HG02588 (cell line): ENCODE measurements around the gene HSD3B1.

Source experiments
- ATAC-seq: cut with Tn5 transposase; IDR thresholded peaks from one replicate; pipeline ENCODE4 v1.9.1; 2021; ENCODE audit warnings: mild to moderate bottlenecking, moderate library complexity; ENCODE audit not compliant: unreplicated experiment

HSD3B1 gene

DNA sequence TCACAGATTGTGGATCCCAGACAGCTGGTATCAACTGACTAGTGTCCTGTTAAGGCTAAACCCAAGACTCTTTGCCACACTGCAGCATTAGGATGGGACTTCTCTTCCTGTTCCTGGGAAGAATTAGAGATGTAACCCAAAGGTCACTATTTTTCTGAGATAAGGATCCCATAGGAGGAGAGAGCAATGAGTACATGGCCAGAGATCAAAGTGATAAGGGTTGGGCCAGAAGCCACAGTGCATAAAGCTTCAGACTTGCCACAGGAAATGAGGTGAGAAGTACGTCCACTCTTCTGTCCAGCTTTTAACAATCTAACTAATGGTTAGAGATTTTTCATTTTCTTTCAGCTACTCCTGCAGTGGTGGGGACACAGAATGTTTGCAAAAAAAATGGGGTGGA is at the start of gene HSD3B1:
Gene HSD3B1, plus strand, starts transcription at position 270 of the 400 bp plus-strand sequence. CDS start 267 bp downstream, outside the sequence.
- no peak for ATAC-seq

DNA sequence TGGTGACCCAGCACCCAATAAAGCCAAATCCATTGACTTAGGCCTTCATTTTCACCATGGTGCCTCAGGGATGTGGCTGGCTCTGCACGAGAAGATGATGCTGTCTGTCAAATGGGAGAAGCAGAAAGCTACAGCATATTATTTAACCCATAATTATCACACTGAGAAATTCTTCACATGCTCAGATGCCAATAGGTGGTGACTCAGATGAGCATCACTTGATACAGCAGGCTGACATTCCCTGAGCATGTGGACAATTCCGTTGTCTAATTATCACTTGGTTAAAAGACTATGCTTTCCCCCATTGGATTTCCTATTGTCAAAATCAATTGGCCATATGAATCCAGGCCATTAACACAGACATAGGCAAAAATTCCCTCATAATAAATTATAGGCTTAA is 44.0 kb upstream of the HSD3B1 start:
- no peak for ATAC-seq

DNA sequence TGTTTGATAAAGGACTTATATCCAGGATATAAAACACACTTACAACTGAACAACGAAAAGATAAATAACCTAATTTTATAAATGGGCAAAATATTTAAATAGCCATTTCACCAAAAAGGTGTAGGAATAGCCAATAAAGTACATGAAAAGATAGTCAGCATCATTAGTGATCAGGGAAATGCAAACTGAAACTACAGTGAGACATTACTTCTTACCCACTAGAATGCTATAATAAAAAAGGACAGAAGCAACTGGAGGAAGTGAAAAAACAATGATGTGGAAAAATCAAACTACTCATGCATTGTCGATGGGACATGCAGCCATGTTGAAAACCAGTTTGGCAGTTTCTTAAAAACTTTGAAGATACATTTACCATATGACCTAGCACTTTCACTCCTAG is 43.4 kb upstream of the HSD3B1 start:
- ATAC-seq = no peak

DNA sequence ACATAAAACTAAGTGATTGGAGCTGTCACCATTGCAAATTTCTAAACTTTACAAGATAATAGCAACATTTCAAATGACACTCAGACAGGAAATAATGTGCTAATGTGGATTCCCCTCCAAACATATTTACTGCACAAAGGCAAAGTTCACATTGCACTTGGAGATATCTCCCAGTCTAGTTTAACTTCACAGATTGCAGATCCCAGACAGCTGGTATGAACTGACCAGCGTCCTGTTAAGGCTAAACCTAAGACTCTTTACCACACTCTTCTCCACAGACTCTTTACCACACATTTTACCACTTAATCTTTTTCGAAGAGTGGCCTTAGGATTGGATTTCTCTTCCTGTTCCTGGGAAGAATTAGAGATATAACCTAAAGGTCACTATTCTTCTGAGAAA is 40.6 kb upstream of the HSD3B1 start:
- ATAC-seq = no peak

DNA sequence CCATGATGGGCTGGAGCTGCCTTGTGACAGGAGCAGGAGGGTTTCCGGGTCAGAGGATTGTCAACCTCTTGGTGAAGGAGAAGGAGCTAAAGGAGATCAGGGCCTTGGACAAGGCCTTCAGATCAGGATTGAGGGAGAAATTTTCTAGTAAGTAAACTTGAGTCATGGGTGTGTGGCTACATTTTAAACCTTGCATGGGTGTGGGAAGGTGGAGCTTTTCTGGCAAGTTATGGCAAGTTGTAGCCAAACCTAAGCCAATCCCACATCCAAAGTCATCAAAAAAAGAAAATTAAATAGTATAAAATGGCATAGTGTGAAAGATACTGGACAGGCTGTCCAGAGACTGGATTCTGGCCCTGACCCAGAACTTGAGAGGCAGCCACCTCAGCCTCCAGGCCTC is 39.8 kb upstream of the HSD3B1 start:
- ATAC-seq = no peak

DNA sequence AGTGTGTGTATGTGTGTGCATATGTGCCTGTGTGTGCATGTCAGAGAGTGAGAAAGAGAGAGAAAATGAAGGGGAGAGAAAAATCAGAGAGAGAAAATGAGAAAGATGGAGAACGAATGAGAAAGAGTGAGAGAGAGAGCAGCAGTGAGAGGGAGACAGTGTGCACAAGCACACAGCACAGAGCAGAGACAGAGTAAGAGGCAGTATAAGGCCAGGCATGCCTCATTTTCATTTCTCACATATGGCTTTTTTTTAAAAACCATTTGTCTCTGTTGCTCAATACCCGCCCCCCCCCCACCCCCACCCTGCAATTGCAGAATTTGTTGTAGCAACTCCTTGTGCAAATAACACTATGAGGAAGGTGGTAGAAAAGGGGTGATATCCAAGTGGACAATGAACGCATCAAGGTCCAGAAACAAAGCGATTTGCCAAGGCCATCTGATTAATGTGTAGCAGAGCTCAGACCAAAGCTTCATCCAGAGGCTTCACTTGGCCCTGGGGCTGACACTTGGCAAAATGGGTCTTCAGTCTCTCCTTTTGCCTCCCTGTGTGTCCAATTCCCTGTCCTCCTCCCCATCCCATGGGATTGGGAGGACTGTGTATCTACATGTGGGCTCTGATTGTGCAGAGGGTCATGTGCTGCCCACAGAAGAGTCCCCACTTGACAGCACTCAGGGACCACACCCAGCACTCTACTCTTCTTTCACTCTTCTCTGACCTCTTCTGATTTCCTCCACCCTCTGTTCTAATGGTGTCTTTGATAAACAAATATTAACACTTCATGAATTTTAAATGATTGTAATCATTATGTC is 38.9 kb upstream of the HSD3B1 start:
- ATAC-seq = no peak

DNA sequence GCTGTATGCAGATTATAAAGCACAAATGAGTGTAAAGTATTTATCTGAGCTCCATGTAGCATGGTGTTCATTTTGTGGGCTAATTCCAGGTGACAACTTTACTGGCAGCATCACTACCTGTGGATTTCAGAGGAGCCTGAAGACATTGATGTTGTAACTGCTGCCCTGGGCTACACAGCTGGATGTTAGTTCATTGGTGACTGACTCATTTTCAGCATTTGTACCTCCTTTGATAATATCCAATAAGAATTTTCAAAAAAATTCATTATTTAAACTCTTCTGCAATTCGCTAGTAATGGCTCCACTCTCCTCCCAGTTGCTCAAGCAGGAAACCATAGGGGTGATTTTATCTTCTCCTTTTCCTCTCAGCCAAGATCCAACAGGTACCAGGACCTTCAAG is 37.3 kb upstream of the HSD3B1 start:
- no peak for ATAC-seq

DNA sequence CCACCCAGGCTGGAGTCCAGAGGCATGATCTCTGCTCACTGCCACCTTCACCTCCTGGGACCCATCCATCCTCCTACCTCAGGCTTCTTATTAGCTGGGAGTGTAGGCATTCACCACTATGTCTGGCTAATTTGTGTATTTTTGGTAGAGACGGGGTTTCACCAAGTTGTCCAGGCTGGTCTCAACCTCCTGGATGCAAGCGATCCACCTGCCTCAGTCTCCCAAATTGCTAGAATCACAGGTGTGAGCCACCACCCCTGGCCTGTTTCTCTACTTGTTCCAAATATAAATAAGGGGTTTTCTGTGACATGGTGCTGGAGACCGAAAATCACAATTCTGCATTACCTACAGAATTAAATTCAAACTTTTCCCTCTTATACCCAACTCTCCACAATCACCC is 36.6 kb upstream of the HSD3B1 start:
- ATAC-seq = no peak

DNA sequence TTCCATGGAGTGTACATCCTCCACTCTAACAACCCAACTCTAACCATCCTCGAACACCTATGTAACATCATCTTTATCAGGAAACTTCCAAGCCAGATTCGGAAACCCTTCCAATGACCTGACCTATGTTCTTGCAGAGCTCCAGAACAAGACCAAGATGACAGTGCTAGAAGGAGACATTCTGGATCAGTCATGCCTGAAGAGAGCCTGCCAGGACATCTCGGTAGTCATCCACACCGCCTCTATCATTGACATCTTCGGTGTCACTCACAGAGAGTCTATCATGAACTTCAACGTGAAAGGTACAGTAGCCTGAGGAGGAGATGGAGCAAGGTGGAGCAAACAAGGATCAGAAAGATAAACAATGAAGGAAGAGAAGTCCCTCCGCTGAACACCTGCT is 36.1 kb upstream of the HSD3B1 start:
- no peak for ATAC-seq

DNA sequence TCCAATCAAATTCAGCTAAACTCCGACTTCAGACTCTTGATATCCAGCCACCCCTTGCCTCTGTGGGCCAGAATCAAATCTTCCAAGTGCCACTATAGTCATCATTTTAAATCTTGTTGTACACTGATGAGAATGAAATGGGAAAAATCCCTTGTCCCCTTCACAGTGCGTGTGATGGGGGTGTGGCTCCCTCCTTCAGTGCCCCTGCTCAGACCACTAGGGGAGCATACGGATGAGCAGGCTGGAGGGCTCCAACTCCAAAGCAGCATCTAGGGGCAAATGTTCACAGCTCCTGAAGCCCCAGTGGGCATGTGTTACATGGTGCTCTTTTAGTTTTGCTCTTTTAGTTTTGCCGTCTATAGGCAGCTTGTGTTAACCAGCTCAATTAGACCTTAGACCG is 35.4 kb upstream of the HSD3B1 start:
- no peak for ATAC-seq

DNA sequence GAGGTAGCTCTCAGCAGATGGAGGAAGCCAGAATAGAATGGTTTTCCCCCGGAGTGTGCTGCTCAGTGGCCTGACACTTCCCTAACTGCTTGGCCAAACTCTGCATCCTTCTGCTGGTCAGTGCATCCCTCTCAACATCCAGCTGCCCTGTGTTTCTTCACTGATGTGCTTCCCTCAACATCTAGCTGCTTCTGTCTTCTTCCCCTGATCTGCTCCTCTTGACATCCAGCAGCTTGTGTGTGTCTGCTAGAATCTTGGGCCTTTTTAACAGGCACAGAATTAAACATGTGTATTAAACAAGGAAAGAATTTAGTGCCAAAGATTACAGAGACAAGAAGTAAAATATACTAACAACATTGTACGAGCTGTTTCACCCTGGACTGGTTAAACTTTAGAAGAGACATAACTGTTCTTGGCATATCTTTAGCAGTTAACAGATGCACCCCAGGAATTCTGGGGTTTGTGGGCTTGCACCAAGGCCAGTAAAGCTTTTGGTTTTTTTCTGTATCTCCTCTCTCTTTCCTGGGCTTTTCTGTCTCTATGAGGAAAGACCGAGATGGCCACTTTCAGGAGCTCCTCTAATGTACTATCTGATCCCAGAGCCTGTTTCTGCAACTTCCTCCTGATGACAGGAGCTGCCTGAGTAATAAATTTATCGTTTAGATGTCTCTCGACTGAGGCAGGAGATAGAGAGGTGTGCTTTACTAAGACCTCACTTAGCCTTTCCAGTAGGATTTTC is 34.8 kb upstream of the HSD3B1 start:
- ATAC-seq = no peak

DNA sequence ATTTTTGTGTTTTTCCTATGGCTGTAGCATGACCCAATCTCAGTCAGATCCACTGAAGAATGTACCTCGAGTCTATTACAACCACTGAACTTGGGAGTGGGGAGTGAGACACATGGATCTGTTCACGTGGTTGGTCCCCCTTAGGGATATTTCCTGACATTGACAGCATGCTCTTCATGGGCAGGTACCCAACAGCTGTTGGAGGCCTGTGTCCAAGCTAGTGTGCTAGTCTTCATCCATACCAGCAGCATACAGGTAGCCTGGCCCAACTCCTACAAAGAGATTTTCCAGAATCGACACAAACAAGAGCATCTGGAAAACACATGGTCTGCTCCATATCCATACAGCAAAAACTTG is 34.2 kb upstream of the HSD3B1 start:
- no peak for ATAC-seq

DNA sequence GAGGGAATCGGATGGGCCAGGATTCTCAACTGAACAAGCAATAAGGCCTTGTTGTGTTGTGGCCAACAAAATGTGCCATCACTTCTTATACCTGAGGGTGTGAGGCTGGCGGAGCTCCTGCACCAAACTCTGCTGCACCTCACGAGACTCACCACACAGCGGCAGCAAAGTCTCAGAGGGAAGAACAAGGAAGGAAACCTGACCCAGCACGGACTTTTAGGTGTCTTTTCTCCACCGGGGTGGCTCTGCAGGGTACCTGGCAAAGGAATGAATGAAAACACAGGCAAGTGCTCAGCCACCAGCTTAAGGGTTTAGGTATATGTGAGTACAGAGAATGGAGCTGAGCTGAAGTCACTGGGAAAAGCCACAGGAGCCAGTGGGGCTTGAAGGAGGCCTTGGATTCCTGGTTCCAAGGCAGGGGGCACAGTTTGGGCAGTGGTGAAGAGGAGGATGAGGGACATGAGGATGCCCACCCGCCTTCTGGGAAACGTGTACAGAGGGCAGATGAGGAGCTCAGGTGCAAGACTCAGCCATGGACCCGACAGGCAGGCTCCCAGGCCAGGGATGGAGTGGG is 31.1 kb upstream of the HSD3B1 start:
- ATAC-seq = no peak

DNA sequence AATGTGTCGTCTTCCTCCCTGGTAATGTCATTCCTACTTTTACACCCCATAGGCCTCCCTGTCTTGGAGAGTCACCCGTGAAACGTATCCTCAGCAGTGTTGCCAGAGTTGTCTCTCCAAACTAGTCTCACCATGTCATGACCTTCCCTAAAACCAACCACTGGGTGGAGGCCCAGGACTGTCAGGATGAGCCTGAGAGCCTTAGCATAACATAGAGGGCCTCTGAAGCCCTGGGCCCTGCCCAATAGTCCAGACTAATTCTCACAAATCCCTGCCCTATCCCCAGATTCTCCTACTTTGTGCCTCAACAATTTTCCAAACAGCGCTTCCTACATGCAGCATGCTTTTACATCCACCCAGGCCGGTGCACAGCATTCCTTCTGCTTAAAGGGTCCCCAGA is 29.3 kb upstream of the HSD3B1 start:
- ATAC-seq = no peak

DNA sequence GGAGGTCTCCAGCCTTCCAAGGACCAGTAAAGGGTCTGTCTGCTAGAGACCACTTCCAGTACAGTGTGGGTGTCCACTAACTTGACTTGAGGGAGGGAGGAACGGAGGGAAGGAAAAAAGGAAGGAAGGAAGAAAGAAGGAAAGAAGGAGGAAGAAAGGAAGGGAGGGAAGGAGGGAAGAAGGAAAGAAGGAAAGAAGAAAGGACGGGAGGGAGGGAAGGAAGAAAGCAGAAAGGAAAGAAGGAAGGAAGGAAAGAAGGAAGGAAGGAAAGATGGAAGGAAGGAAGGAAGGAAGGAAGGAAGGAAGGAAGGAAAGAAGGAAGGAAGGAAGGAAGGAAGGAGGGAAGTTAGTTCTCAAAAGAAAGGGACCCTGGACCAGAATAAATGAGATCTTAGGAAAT is 26.8 kb upstream of the HSD3B1 start:
- ATAC-seq = no peak

DNA sequence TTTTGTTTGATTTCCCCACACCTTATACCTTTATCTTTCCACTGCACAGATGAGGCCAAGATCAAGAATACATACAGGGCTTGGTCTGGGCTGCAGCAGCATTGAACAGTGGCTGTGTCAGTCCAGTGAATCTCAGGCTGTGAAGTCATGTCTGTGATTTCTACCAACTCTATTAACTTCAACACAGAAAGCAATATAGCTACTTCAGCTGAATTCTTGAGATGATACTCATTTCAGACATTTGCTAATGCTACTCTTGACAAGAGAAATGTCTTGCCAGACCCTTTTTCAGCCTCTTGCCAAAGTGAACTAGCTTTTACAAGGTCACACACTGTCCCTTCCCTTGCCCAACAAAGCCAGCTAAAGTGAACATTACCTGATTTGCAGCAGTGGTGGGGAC is 25.1 kb upstream of the HSD3B1 start:
- ATAC-seq = no peak

DNA sequence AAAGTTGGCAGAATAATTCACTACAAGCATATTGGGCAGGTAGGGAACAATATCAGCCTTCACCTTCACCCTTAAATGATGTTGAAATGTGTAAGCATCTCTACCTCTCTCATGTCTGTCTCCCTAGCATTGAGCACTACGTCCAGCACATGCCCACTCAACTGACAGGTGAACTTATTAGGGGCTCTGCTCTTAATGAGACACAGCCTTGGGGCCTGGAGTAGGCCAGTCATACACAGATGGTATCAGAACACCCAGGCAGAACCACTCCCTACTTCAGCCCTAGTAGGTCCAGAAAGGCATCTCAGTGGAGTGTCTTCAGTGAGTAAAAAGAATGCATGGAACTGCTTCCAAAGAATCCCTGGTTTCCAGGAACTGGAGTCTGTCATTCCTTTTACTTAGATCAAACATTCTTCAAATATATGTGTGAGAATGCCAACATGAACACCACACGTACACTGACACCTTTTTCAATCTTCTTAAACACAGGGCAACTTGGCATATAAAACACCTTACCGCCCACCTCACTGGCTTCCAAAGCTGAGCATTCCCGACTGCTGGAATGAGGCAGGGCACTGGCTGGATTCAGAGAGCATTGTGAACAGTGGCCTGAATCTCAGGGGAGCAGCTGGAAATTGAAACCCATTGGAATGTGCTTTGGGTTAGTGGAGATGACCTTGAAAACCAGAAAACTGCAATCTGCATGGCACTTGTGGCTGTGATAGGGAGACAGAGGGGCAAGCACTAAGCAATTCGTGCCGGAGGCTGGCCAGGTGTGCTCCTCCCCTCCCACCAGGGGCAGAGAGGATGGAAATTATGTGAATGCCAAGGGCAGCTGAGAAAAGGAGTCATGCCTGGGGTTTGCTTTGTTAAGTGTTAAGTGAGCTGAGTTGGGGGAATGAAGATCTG is 24.2 kb upstream of the HSD3B1 start:
- no peak for ATAC-seq

DNA sequence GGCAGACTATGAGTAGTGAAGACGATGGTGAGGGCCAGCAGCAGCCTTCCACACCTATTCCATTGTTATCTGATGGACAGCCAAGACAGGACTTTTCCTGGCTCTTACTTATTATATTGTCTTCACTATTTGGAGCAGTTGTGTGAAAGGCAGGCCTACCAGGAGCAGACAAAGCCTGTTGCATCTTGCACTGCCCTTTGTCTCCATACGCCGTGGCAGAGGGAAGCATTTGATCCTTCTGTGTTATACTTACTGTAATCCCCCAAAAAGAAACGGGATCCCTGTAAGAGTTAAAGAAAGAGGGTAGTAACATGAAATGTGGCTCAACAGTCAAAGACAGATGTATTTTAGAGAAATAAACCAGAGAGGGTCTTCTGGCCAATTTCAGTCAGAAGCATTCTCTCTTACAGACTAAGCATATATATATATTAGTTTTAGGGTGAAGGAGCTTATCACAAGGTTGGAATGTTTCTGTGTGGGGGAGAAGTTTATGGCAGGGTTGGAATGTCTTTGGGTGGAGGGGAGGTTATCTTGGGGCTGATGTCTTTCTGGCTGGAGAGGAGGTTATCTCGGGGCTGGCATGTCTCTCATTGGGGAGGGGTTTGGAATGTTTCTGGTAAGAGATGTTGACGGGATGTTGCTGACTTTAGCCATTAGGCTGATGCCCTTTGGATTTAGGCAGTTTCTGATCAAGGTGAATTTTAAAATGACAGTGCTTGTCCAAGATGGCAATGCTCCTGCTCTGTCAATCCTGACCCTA is 23.4 kb upstream of the HSD3B1 start:
- no peak for ATAC-seq

DNA sequence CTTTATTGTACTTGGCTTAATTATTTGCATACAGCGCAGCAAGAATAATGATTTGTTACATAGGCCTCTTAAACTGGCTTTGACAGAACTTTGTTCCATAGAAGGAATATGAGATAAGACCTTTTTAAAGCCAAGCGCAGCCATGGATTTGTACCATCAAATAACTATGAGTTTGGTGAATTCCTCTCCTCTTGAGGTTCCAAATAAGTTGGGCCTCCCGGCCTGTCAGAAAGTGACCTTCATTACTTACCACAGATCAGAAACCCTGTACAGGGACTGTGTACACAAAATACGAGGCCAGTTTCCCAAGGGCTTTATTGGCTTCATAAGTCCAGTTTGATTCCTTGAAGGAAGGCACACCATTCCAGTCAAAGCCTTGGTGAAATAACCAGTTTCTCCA is 21.8 kb upstream of the HSD3B1 start:
- ATAC-seq = no peak

DNA sequence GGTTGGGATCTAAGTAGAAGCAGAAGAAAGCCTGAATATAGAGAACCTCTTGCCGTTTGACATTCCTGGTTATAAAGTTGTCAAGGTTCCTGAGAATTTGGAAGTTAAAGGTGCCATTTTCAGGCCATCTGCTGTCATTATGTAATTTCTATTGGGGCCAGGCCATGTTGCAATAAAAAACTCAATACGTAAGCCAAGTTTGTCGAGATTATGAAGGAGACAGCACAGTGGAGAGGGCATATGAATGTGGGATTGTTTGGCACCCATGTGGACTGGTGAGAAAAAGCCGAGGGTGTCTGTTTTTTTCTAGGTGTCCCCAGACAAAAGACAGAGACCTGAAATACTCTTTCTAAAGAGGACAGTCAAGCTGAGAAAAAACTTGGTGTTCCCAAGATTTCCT is 18.8 kb upstream of the HSD3B1 start:
- ATAC-seq = no peak
